HEK293 (cell line): ENCODE measurements around the gene GPLD1.

ENCODE experiments used
- ZBTB11 ChIP-seq: fragments of 450-650 bp; formaldehyde crosslinking; conservative IDR thresholded peaks from 2 replicates; pipeline ENCODE4 v1.5.1; 2016; ENCODE audit warnings: low read depth, missing biosample characterization, missing genetic modification characterization
- ZFP69B ChIP-seq: fragments of 450-650 bp; formaldehyde crosslinking; IDR thresholded peaks from 2 replicates; pipeline ENCODE4 v1.5.1; 2016; ENCODE audit warnings: missing biosample characterization, missing genetic modification characterization
- TF ChIP-seq, protein P1 (sequence below): fragments of 450-650 bp; formaldehyde crosslinking; IDR thresholded peaks from 2 replicates; pipeline ENCODE4 v1.5.1; 2017; ENCODE audit warnings: missing biosample characterization, missing genetic modification characterization

DNA sequence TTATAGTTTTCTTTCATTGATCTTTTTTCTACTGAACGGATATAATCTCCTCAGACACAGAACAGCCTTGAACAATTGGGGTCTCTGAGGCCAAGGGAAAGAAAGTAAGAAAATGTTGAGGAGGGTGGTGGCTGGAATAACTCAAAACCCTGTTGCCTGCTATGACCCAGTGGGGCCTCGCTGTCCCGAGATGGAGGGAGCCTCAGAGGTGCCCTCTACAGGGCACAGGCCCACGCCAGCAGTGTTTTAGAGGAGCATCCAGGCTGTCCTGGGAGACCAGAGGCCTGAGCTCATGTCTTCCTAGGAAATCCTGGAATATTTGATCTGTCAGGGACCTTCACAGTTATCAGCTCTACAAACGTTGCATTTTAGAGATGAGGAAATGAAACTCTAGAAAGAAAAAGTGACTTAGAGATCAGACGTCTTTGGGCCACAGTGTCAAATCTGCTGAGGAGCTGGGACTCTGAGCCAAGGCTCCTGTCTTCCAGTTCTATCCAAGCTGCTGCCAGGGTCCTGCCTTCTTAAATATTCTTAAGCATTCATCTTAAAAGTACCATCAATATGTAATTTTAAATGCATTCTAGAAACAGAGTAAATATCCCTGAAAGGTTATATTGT, 31.7 kb upstream of the GPLD1 start:
- TF ChIP-seq, protein P1, sequence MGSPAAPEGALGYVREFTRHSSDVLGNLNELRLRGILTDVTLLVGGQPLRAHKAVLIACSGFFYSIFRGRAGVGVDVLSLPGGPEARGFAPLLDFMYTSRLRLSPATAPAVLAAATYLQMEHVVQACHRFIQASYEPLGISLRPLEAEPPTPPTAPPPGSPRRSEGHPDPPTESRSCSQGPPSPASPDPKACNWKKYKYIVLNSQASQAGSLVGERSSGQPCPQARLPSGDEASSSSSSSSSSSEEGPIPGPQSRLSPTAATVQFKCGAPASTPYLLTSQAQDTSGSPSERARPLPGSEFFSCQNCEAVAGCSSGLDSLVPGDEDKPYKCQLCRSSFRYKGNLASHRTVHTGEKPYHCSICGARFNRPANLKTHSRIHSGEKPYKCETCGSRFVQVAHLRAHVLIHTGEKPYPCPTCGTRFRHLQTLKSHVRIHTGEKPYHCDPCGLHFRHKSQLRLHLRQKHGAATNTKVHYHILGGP (tag by site-specific recombination) = no peak
- TF ChIP-seq ZBTB11 (tag by site-specific recombination) (no peak), ZFP69B (tag by site-specific recombination) (no peak)
